Stomach (tissue), 9 donors: Measurements from ENCODE around the gene PPP1R37. TPM values are rescaled to one million over a fixed set of nuclear protein-coding genes. Genes with fewer than 3 reads are reported as not detected.
A peak's percentile ranks its signal among the peaks of the same experiment; 100 is the strongest.

Experiments
- DNase-seq, 2 donors: peaks; one replicate each; pipeline versions ENCODE4 v3.0.0 to v3.0.0-alpha.2; 2013 to 2019
- H3K27ac ChIP-seq, 5 donors: fragments of 200-600 bp in 4 of 5; sonication (generic) in 4 of 5; one replicate each; pipeline ENCODE4 v1.5.1; 2013 to 2019; ENCODE audit warnings: mild to moderate bottlenecking in 1 of 5, moderate library complexity in 1 of 5
- H3K27me3 ChIP-seq, 3 donors: fragments of 200-600 bp; sonication (generic); one replicate each; pipeline ENCODE4 v1.5.1; 2017 to 2019; ENCODE audit warnings: mixed run types in 1 of 3
- H3K36me3 ChIP-seq, 4 donors: fragments of 200-600 bp; sonication (generic); 1 replicate in 3 of 4; 2 replicates in 1 of 4; pipeline ENCODE4 v1.5.1; 2016 to 2019
- H3K4me1 ChIP-seq, 4 donors: fragments of 200-600 bp; sonication (generic); one replicate each; pipeline ENCODE4 v1.5.1; 2016 to 2019
- H3K4me3 ChIP-seq, 4 donors: fragments of 200-600 bp; sonication (generic) in 3 of 4; one replicate each; pipeline ENCODE4 v1.5.1; 2016 to 2019; ENCODE audit warnings: mild to moderate bottlenecking in 1 of 4
- H3K9me3 ChIP-seq, 4 donors: fragments of 200-600 bp; sonication (generic); one replicate each; pipeline ENCODE4 v1.5.1; 2016 to 2019
- CTCF ChIP-seq, 7 experiments: fragments of 450-650 bp in 4 of 7; fragments of 200-600 bp in 3 of 7; sonication (generic) in 3 of 7; IDR thresholded peaks; one replicate each; pipeline ENCODE4 v1.5.1; 2016 to 2019; ENCODE audit warnings: antibody characterized with exemption in 7 of 7, control low read depth in 2 of 7, mild to moderate bottlenecking in 1 of 7
- EP300 ChIP-seq: sonication (generic); formaldehyde crosslinking; IDR thresholded peaks from one replicate; pipeline ENCODE4 v1.6.1; 2017; ENCODE audit warnings: antibody characterized with exemption
- POLR2A ChIP-seq, 4 donors: fragments of 450-650 bp; IDR thresholded peaks; one replicate each; pipeline ENCODE4 v1.6.1; 2016; ENCODE audit warnings: antibody characterized with exemption in 4 of 4, control low read depth in 2 of 4, mild to moderate bottlenecking in 1 of 4, moderate library complexity in 1 of 4
- POLR2AphosphoS5 ChIP-seq, 3 donors: sonication (generic); formaldehyde crosslinking; IDR thresholded peaks; one replicate each; pipeline ENCODE4 v1.6.1; 2016; ENCODE audit warnings: antibody characterized with exemption in 3 of 3
- whole genome bisulfite sequencing, 5 donors: extraction: QIAGEN DNeasy Blood & Tissue Kit in 3 of 5; methylation state at CpG; one replicate each; pipeline versions ENCODE4 v1.1.5 to v1.1.7; 2013 to 2018; 5-methylcytosine and 5-hydroxymethylcytosine counted together
- intact Hi-C: fragments of 100-400 bp; cut with DNase I; formaldehyde crosslinking; loops from one replicate; pipeline ENCODE4 v1.15.1; 2023; ENCODE audit warnings: low total_unique reads
- polyA plus RNA-seq, 3 donors: library from polyadenylated mRNA; stranded (reverse); fragments of 200-250 nt; gene quantifications; one replicate each; pipeline ENCODE4 v1.2.3, GENCODE V29; 2013
- total RNA-seq, 5 donors: library from RNA; depleted of rRNA; stranded (reverse); fragments of >200 nt; gene quantifications; one replicate each; pipeline versions ENCODE4 v1.1.0 to v1.2.3, GENCODE V29; 2014 to 2016
- donor health status: healthy with polysubstance abuse.
- donor health status: Bipolar disorder and iron deficiency.
- donor health status: healthy.

The PPP1R37 gene
- total and polyA plus RNA-seq, 8 donors = 25.7 to 268 (median 53.9) TPM

GRCh38 chr19:45057444-45057843 is 35.5 kb upstream of the PPP1R37 start:
- WGBS, 5 donors = 86 to 93% (median 91%) methylated on average over 9 of the region's 9 CpGs

GRCh38 chr19:45058622-45059159 is 34.3 kb upstream of the PPP1R37 start:
- intact Hi-C loops = no loop called here
- WGBS, 5 donors = 69 to 86% (median 79%) methylated on average over 12 to 14 of the region's 14 CpGs
- H3K27ac ChIP-seq = no peak overlapping the region
- no peaks in the 10 kb centered on the region for H3K27me3 ChIP-seq
- no peak overlapping the region for H3K4me3 ChIP-seq
- peaks cover 92 to 100% (median 100%) of the 10 kb centered on the region in 4 donors for H3K36me3 ChIP-seq
- peaks cover 0 to 18% (median 9%) of the 10 kb centered on the region in 4 donors for H3K4me1 ChIP-seq
- TF ChIP-seq EP300 = no peak
- TF ChIP-seq CTCF (IDR thresholded peaks at IDR 0.05) = no peak
- TF ChIP-seq POLR2A (IDR thresholded peaks at IDR 0.05) = no peak
- no peak for TF ChIP-seq POLR2AphosphoS5 (IDR thresholded peaks at IDR 0.05)
- no peak for DNase-seq
- no peaks in the 10 kb centered on the region for H3K9me3 ChIP-seq

More at GRCh38 chr19:45057444-45057843, 35.5 kb upstream of the PPP1R37 start:
- no peak for DNase-seq
- TF ChIP-seq EP300 (no peak), CTCF (IDR thresholded peaks at IDR 0.05) (no peak), POLR2AphosphoS5 (IDR thresholded peaks at IDR 0.05) (no peak), POLR2A (IDR thresholded peaks at IDR 0.05) (no peak)
- Histone ChIP-seq H3K27me3 (no peaks in the 10 kb centered on the region), H3K4me1 (peaks cover 6 to 31% (median 21%) of the 10 kb centered on the region in 4 donors), H3K36me3 (peaks cover 95 to 100% (median 100%) of the 10 kb centered on the region in 4 donors), H3K4me3 (no peak overlapping the region), H3K27ac (peak overlapping the region in 1 of 5 donors; percentile 1), H3K9me3 (no peaks in the 10 kb centered on the region)
- intact Hi-C loops = no loop called here

GRCh38 chr19:45059258-45059965 is 33.6 kb upstream of the PPP1R37 start:
- DNase-seq = peak; percentile 89 to 91
- Histone ChIP-seq H3K27ac (no peak overlapping the region), H3K36me3 (peaks cover 92 to 100% (median 100%) of the 10 kb centered on the region in 4 donors), H3K4me1 (peaks cover 0 to 11% (median 3%) of the 10 kb centered on the region in 4 donors), H3K4me3 (no peak overlapping the region), H3K27me3 (no peaks in the 10 kb centered on the region), H3K9me3 (no peaks in the 10 kb centered on the region)
- TF ChIP-seq POLR2A (IDR thresholded peaks at IDR 0.05) (no peak), CTCF (IDR thresholded peaks at IDR 0.05) (peak in 6 of 7 experiments; percentile 14 to 97 (median 87)), POLR2AphosphoS5 (IDR thresholded peaks at IDR 0.05) (peak in 1 of 3 donors; percentile 43)
- 43 to 54% (median 51%) methylated on average over 16 of the region's 16 CpGs for WGBS, 5 donors
- intact Hi-C loops = no loop called here

GRCh38 chr19:45061965-45062364 is 31.0 kb upstream of the PPP1R37 start:
- Histone ChIP-seq H3K36me3 (peaks cover 90 to 100% (median 99%) of the 10 kb centered on the region in 4 donors), H3K4me3 (no peak overlapping the region), H3K4me1 (peaks cover 0 to 10% (median 3%) of the 10 kb centered on the region in 4 donors), H3K27ac (no peak overlapping the region), H3K9me3 (no peaks in the 10 kb centered on the region), H3K27me3 (no peaks in the 10 kb centered on the region)
- intact Hi-C loops = no loop called here
- 90 to 100% (median 95%) methylated on average over 3 to 4 of the region's 4 CpGs for WGBS, 5 donors
- TF ChIP-seq CTCF (IDR thresholded peaks at IDR 0.05) = no peak
- TF ChIP-seq POLR2AphosphoS5 (IDR thresholded peaks at IDR 0.05) = no peak
- no peak for TF ChIP-seq EP300
- TF ChIP-seq POLR2A (IDR thresholded peaks at IDR 0.05) = no peak
- DNase-seq = no peak
